Glutamatergic neuron (in vitro differentiated cells): Measurements from ENCODE around the gene BCL11A. TPM values are rescaled to one million over a fixed set of nuclear protein-coding genes. Genes with fewer than 3 reads are reported as not detected.

Source experiments
- DNase-seq: peaks from one replicate; pipeline ENCODE4 v3.0.0; 2022
- H3K27ac Mint-ChIP-seq: one replicate; pipeline ENCODE4 v1.8.0; 2020; ENCODE audit warnings: mild to moderate bottlenecking, mixed read lengths, inconsistent platforms; ENCODE audit not compliant: unreplicated experiment
- H3K27me3 Mint-ChIP-seq: one replicate; pipeline ENCODE4 v1.8.0; 2020; ENCODE audit warnings: mild to moderate bottlenecking, moderate library complexity, mixed read lengths, inconsistent platforms; ENCODE audit not compliant: unreplicated experiment
- H3K36me3 Mint-ChIP-seq: one replicate; pipeline ENCODE4 v1.8.0; 2020; ENCODE audit warnings: mild to moderate bottlenecking, mixed read lengths, inconsistent platforms; ENCODE audit not compliant: unreplicated experiment
- H3K4me1 Mint-ChIP-seq: one replicate; pipeline ENCODE4 v1.8.0; 2020; ENCODE audit warnings: mild to moderate bottlenecking, low read depth, mixed read lengths, inconsistent platforms; ENCODE audit not compliant: unreplicated experiment
- H3K4me3 Mint-ChIP-seq: one replicate; pipeline ENCODE4 v1.8.0; 2020; ENCODE audit warnings: mild to moderate bottlenecking, mixed read lengths, inconsistent platforms; ENCODE audit not compliant: unreplicated experiment
- H3K9me3 Mint-ChIP-seq: one replicate; pipeline ENCODE4 v1.8.0; 2020; ENCODE audit warnings: mild to moderate bottlenecking, moderate library complexity, mixed read lengths, inconsistent platforms; ENCODE audit not compliant: unreplicated experiment
- total RNA-seq: library from RNA; stranded (reverse); fragmentation: NEBNext Ultra II Directional; extraction: Animal tissue kit (Norgen Biotek cat#: 25700); gene quantifications from one replicate; pipeline ENCODE4 v1.2.1, GENCODE V29; 2021; ENCODE audit not compliant: unreplicated experiment
- TF ChIP-seq, protein P1 (sequence below): fragments of 200-600 bp; sonication (generic); IDR thresholded peaks from one replicate; pipeline ENCODE4 v1.5.0; 2021; ENCODE audit not compliant: partially characterized antibody, unreplicated experiment

Gene BCL11A
- total RNA-seq, 1 donor from 2014 or later = 29.1 TPM

- DNase-seq = no peak
- H3K4me1 Mint-ChIP-seq = peaks cover 15% of the 10 kb centered on the region
- H3K27me3 Mint-ChIP-seq = no peaks in the 10 kb centered on the region
- no peak overlapping the region for H3K4me3 Mint-ChIP-seq
- no peaks in the 10 kb centered on the region for H3K36me3 Mint-ChIP-seq
- TF ChIP-seq, protein P1, sequence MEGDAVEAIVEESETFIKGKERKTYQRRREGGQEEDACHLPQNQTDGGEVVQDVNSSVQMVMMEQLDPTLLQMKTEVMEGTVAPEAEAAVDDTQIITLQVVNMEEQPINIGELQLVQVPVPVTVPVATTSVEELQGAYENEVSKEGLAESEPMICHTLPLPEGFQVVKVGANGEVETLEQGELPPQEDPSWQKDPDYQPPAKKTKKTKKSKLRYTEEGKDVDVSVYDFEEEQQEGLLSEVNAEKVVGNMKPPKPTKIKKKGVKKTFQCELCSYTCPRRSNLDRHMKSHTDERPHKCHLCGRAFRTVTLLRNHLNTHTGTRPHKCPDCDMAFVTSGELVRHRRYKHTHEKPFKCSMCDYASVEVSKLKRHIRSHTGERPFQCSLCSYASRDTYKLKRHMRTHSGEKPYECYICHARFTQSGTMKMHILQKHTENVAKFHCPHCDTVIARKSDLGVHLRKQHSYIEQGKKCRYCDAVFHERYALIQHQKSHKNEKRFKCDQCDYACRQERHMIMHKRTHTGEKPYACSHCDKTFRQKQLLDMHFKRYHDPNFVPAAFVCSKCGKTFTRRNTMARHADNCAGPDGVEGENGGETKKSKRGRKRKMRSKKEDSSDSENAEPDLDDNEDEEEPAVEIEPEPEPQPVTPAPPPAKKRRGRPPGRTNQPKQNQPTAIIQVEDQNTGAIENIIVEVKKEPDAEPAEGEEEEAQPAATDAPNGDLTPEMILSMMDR = no peak
- no peaks in the 10 kb centered on the region for H3K9me3 Mint-ChIP-seq
- no peak overlapping the region for H3K27ac Mint-ChIP-seq
Observed at GRCh38 chr2:60450488-60450887, 103.0 kb downstream of the BCL11A start.

- no peak for DNase-seq
- Mint-ChIP-seq H3K4me1 (peaks cover 9% of the 10 kb centered on the region), H3K27ac (no peak overlapping the region), H3K4me3 (no peak overlapping the region), H3K27me3 (no peaks in the 10 kb centered on the region), H3K9me3 (no peaks in the 10 kb centered on the region), H3K36me3 (no peaks in the 10 kb centered on the region)
- TF ChIP-seq, protein P1 = no peak
Observed at GRCh38 chr2:60447943-60448342, 105.5 kb downstream of the BCL11A start.

DNA sequence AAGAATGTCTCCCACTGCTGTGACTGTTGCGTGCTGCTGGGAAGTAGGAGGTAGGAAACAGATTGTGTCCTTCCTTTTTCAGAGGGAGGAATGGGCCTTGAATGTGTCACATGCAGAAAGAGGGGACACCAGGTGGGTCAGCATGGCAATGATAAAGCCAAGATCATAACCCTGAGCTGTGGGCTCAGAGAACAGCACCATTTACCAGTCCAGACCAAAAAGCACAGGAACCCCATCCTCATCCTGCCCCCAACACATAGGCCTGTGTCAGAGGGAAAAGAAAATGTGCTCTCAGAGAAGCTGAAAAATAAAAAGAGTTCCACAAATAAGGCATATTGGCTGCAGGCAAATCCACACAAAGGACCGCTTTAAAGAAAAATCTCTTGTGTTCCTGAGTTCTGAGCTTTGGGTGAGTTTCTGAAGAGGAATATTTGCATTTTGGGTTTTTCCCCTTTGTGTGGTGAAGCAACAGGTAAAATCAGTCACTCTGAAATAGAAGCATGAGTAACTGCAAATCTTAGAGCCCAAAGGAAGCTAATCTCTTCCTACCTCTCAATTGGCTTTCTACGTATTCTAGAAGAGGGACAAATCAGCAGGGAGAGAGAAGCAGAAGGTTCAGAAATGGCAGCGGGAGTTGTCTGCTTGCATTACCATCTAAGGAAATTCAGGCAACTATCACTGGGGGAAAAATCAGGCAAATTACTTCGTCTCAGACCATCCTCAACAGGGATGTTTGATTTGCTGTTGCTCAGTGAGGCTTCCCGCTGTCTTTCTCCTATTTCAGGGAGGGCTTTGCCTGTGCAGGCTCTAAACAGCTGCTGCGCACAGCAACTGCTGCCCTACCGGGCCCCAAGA is 106.8 kb downstream of the BCL11A start:
- Mint-ChIP-seq H3K9me3 (no peaks in the 10 kb centered on the region), H3K27me3 (no peaks in the 10 kb centered on the region), H3K4me3 (no peak overlapping the region), H3K4me1 (peaks cover 12% of the 10 kb centered on the region), H3K27ac (peak overlapping the region; percentile 20), H3K36me3 (no peaks in the 10 kb centered on the region)
- no peak for DNase-seq
- TF ChIP-seq, protein P1 = no peak

DNA sequence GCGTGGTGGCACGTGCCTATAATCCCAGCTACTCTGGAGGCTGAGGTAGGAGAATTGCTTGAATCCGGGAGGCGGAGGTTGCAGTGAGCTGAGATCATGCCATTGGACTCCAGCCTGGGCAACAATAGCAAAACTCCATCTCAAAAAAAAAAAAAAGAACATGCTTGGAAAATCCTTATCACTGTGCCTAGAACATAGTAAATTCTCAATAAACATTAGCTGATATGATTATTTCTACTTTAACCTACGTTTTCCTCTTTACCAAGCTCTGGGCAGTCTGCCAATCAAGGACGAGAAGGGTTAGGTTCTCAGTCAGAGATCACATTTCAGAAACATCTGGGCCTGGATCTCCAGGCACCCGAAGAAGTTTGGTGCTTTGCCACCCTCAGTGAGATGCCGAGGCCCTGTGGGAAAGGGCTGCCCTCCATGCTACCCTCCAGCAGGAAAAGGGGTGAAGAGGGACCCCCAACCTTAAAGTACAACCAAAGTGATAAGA is 107.7 kb downstream of the BCL11A start:
- Mint-ChIP-seq H3K4me3 (no peak overlapping the region), H3K4me1 (peaks cover 17% of the 10 kb centered on the region), H3K27me3 (peaks cover under 1% of the 10 kb centered on the region), H3K9me3 (no peaks in the 10 kb centered on the region), H3K36me3 (no peaks in the 10 kb centered on the region), H3K27ac (no peak overlapping the region)
- no peak for DNase-seq
- TF ChIP-seq, protein P1 = no peak

DNA sequence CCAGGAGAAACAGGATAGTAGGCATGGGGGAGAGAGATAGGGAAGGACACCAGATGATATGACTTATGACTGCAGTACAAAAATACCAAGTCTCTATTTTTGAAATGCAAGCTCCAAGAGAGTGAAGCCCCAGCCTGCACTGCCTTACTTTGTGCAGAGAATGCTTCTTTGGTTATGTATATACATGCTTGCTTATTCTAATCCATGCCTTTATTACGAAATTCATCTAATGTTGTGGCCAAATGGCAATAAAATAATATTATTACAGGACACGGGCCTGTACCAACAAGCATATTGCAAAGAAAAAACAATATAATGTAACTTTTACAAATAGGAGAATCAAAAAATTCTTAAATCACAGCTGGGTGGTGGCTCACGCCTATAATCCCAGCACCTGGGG is 110.8 kb downstream of the BCL11A start:
- Mint-ChIP-seq H3K9me3 (no peaks in the 10 kb centered on the region), H3K27me3 (peaks cover 6% of the 10 kb centered on the region), H3K4me1 (peaks cover 22% of the 10 kb centered on the region), H3K27ac (no peak overlapping the region), H3K36me3 (no peaks in the 10 kb centered on the region), H3K4me3 (no peak overlapping the region)
- TF ChIP-seq, protein P1 = no peak
- DNase-seq = no peak
